Type B pancreatic cell (in vitro differentiated cells): ENCODE measurements around the gene DPY30. TPM values are rescaled to one million over a fixed set of nuclear protein-coding genes. Genes with fewer than 3 reads are reported as not detected.

Experiments used
- DNase-seq: peaks from one replicate; pipeline ENCODE4 v3.0.0; 2021; ENCODE audit warnings: mixed read lengths; ENCODE audit not compliant: unreplicated experiment; ENCODE audit errors: extremely low spot score
- H3K27ac Mint-ChIP-seq: 2 replicates; pipeline ENCODE4 v1.8.0; 2021; ENCODE audit warnings: mild to moderate bottlenecking, mixed read lengths
- H3K27me3 Mint-ChIP-seq: 2 replicates; pipeline ENCODE4 v1.8.0; 2021; ENCODE audit warnings: mixed read lengths
- H3K36me3 Mint-ChIP-seq: 2 replicates; pipeline ENCODE4 v1.8.0; 2021; ENCODE audit warnings: mixed read lengths
- H3K4me1 Mint-ChIP-seq: one replicate; pipeline ENCODE4 v1.8.0; 2021; ENCODE audit warnings: mixed read lengths; ENCODE audit not compliant: unreplicated experiment
- H3K4me3 Mint-ChIP-seq: 2 replicates; pipeline ENCODE4 v1.8.0; 2021; ENCODE audit warnings: mild to moderate bottlenecking, mixed read lengths
- H3K9me3 Mint-ChIP-seq: 2 replicates; pipeline ENCODE4 v1.8.0; 2021; ENCODE audit warnings: mixed read lengths
- CTCF ChIP-seq: fragments of 200-600 bp; sonication (generic); conservative IDR thresholded peaks from 2 replicates; pipeline ENCODE4 v1.5.0; 2021; ENCODE audit warnings: antibody characterized with exemption, mild to moderate bottlenecking
- total RNA-seq: library from RNA; stranded (reverse); gene quantifications from 2 replicates; pipeline ENCODE4 v1.2.1, GENCODE V29; 2021; ENCODE audit warnings: low replicate concordance

The DPY30 gene
- total RNA-seq, 1 donor from 2014 or later: 84.5 TPM

GRCh38 chr2:31997653-31998052, 42.0 kb downstream of the DPY30 start:
- Mint-ChIP-seq H3K27me3 (no peaks in the 10 kb centered on the region), H3K4me1 (peaks cover 7% of the 10 kb centered on the region), H3K9me3 (peaks cover 4% of the 10 kb centered on the region), H3K27ac (no peak overlapping the region), H3K4me3 (no peak overlapping the region), H3K36me3 (peaks cover 11% of the 10 kb centered on the region)
- DNase-seq: no peak
- no peak for TF ChIP-seq CTCF

- Mint-ChIP-seq H3K4me1 (peaks cover 11% of the 10 kb centered on the region), H3K36me3 (peaks cover 11% of the 10 kb centered on the region), H3K27ac (no peak overlapping the region), H3K4me3 (no peak overlapping the region), H3K9me3 (peaks cover 4% of the 10 kb centered on the region), H3K27me3 (no peaks in the 10 kb centered on the region)
- DNase-seq: no peak
- no peak for TF ChIP-seq CTCF
Measured at GRCh38 chr2:31996571-31997150, 42.9 kb downstream of the DPY30 start.

GRCh38 chr2:31992934-31993333, 46.7 kb downstream of the DPY30 start:
- H3K36me3 Mint-ChIP-seq: peaks cover 11% of the 10 kb centered on the region
- no peak overlapping the region for H3K27ac Mint-ChIP-seq
- H3K9me3 Mint-ChIP-seq: peaks cover 4% of the 10 kb centered on the region

GRCh38 chr2:31992025-31992579, 47.5 kb downstream of the DPY30 start:
- H3K9me3 Mint-ChIP-seq: peaks cover 4% of the 10 kb centered on the region
- no peak overlapping the region for H3K27ac Mint-ChIP-seq
- DNase-seq: no peak

More at GRCh38 chr2:31992934-31993333, 46.7 kb downstream of the DPY30 start:
- H3K4me3 Mint-ChIP-seq: no peak overlapping the region
- TF ChIP-seq CTCF: no peak
- DNase-seq: no peak
- no peaks in the 10 kb centered on the region for H3K27me3 Mint-ChIP-seq
- H3K4me1 Mint-ChIP-seq: peaks cover 11% of the 10 kb centered on the region

GRCh38 chr2:31989946-31990345, 49.7 kb downstream of the DPY30 start:
- Mint-ChIP-seq H3K27me3 (no peaks in the 10 kb centered on the region), H3K27ac (no peak overlapping the region), H3K36me3 (peaks cover 8% of the 10 kb centered on the region), H3K4me1 (peaks cover 5% of the 10 kb centered on the region), H3K4me3 (no peak overlapping the region), H3K9me3 (no peaks in the 10 kb centered on the region)
- TF ChIP-seq CTCF: no peak
- DNase-seq: no peak

More at GRCh38 chr2:31992025-31992579, 47.5 kb downstream of the DPY30 start:
- Mint-ChIP-seq H3K36me3 (peaks cover 11% of the 10 kb centered on the region), H3K4me3 (no peak overlapping the region), H3K4me1 (peaks cover 5% of the 10 kb centered on the region), H3K27me3 (no peaks in the 10 kb centered on the region)
- TF ChIP-seq CTCF: no peak
